MM.1S (cell line): ENCODE measurements around the gene MAMLD1.

ENCODE experiments used
- EZH2phosphoT487 ChIP-seq: fragments of 300-600 bp; sonication (generic); IDR thresholded peaks from 2 replicates; pipeline ENCODE4 v1.6.1; 2018; ENCODE audit warnings: antibody characterized with exemption, low read length
- TF ChIP-seq, protein P1 (sequence below): fragments of 300-600 bp; sonication (generic); IDR thresholded peaks from 2 replicates; pipeline ENCODE4 v1.5.1; 2016; ENCODE audit warnings: antibody characterized with exemption, low read length, mixed read lengths

DNA sequence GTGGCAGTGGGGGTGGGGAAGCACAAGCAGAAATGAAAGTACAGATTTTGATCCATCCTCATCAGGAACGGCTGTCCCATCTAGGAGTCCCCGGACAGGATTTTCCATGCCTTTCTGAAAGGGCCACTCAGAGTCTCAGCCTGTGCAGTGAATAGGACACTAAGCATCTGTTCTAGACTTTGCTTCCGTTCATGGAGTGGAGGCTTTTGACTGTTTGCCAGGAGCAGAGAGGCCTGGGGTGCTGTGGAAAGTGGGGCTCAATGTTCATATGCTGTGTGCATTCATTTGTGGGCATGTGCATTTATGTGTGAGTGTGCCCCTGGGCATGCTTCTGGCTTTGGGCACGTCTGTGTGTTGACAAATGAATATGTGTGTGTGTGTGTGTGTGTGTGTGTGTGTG lies 25.6 kb upstream of the MAMLD1 start:
- TF ChIP-seq, protein P1, sequence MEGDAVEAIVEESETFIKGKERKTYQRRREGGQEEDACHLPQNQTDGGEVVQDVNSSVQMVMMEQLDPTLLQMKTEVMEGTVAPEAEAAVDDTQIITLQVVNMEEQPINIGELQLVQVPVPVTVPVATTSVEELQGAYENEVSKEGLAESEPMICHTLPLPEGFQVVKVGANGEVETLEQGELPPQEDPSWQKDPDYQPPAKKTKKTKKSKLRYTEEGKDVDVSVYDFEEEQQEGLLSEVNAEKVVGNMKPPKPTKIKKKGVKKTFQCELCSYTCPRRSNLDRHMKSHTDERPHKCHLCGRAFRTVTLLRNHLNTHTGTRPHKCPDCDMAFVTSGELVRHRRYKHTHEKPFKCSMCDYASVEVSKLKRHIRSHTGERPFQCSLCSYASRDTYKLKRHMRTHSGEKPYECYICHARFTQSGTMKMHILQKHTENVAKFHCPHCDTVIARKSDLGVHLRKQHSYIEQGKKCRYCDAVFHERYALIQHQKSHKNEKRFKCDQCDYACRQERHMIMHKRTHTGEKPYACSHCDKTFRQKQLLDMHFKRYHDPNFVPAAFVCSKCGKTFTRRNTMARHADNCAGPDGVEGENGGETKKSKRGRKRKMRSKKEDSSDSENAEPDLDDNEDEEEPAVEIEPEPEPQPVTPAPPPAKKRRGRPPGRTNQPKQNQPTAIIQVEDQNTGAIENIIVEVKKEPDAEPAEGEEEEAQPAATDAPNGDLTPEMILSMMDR, result no peak
- no peak for TF ChIP-seq EZH2phosphoT487
